GM18861 (cell line): ENCODE results near the gene B4GALT7.

Experiments
- ATAC-seq: cut with Tn5 transposase; IDR thresholded peaks from one replicate; pipeline ENCODE4 v1.9.1; 2021; ENCODE audit not compliant: unreplicated experiment

The B4GALT7 gene

DNA sequence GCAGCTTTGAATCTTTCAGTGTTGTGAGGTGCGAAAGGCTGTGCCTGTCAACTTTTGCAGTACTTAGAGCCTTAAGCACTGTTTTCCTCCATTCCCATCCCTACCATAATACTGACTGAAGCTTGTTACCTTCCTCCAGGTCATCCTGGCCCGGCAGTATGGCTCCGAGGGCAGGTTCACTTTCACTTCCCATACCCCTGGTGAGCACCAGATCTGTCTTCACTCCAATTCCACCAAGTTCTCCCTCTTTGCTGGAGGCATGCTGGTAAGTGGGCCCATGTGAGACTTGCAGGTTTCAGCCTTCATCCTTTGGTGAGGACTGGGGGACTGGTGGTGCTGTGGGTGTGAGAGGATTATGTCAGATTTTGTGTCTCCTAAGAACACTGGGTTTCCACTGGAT is 6.4 kb upstream of the B4GALT7 start:
- no peak for ATAC-seq

DNA sequence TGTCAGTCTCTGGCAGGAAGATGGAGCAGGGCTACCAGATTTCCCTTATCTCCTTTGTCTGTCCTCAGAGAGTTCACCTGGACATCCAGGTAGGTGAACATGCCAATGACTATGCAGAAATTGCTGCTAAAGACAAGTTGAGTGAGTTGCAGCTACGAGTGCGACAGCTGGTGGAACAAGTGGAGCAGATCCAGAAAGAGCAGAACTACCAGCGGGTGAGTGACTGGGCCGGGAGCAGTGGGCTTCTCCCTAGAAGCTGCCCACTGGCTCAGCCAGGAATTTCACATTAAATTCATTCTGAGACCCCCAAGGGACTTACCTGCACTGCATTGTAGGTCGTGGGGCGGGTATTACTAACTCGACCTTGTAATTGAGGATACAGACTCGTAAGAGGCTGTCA is 5.9 kb upstream of the B4GALT7 start:
- ATAC-seq: no peak

GRCh38 chr5:177595026-177595585 is 4.8 kb upstream of the B4GALT7 start:
- ATAC-seq: no peak

- no peak for ATAC-seq
Measured at GRCh38 chr5:177595991-177596774, 3.7 kb upstream of the B4GALT7 start.

- no peak for ATAC-seq
Measured at GRCh38 chr5:177596775-177597238, 3.1 kb upstream of the B4GALT7 start.

DNA sequence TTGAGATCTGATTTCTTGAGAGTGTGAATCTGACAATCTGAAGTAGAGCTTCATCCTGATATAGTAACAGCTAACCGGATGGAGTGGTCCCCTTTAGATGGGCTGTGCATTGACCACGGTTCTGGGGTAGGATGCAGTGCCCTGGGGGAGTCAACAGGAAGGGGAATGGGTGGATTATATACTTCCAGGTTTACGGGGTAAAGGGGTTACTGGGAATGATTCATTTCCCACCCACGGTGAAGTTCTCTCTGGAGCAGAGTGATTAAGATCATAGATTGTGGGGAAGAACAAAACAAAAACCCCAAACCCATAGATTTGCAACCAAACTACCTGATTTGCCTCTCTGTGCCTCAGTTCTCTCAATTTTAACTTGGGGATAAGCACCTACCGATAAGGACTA is 1.5 kb upstream of the B4GALT7 start:
- no peak for ATAC-seq

- no peak for ATAC-seq
Measured at GRCh38 chr5:177600508-177601018, 631 bp downstream of the B4GALT7 start.

GRCh38 chr5:177601126-177601525 is 1.2 kb downstream of the B4GALT7 start:
- ATAC-seq: no peak

DNA sequence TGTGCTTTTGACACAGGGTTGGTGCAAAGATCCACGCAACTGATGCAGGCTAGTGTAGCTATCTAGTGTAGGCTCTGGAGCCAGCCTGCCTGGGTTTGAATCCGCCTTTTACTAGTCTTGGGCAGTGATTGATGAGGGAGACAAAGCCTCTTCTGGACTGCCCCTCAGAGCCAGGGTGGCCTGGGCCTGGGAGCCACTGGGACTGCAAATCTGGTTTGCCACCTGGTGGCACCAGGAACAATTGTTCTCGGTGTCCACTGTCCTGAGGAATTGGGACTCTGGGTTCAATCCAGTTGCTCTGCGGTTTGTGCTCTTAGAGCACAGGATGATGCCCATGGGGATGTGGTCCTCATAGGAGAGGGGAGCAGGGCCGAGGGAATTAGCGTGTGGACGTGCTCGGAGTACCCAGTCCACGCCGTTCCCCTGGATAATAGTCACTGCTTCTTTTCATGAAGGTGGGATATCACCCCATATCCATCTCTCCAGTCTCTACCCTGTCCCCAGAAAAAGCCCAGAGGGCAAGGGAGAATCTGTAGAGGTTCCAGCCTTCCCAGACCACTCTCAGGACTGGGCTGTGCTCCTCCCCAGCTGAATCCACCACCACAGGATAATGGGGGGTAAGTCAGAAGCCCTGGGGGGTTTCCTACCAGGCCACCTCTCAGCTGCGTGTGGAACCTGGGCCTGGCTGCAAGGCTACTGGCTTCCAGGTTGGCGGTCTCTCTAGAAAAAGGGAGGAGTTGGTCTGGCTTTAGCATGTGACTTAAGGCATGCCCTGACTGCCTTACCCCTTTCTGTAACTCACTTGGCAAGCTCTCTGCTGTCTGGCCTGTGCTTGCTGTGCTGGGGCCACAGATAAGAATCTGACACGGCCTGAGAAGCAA is 1.9 kb downstream of the B4GALT7 start:
- no peak for ATAC-seq

GRCh38 chr5:177602458-177602830 is 2.5 kb downstream of the B4GALT7 start:
- no peak for ATAC-seq

GRCh38 chr5:177603631-177604030 is 3.7 kb downstream of the B4GALT7 start:
- ATAC-seq: no peak

DNA sequence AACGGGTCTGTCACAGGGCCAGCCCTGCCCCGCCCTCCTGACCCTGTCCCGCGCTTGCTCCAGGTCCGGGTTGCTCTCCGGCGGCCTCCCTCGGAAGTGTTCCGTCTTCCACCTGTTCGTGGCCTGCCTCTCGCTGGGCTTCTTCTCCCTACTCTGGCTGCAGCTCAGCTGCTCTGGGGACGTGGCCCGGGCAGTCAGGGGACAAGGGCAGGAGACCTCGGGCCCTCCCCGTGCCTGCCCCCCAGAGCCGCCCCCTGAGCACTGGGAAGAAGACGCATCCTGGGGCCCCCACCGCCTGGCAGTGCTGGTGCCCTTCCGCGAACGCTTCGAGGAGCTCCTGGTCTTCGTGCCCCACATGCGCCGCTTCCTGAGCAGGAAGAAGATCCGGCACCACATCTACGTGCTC is 4.2 kb downstream of the B4GALT7 start:
- no peak for ATAC-seq

DNA sequence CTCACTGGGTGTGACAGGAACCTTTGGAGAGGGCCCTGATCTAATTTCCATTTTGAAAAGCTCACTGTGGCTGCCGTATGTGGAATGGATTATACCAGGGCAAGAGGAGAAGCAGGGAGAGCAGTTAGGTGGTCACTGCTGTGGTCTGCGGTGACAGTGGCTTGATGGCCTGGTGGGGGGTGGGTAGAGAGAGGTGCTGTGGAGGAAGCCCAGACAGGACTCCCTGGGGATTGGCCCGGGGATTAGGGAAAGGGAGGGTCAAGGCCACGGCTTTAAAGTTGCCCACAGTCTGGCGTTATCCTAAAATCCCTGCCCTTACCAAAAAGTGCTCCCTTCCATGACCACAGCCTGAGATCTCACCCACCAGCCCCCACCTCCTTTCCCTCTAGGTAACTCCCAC is 4.7 kb downstream of the B4GALT7 start:
- no peak for ATAC-seq

GRCh38 chr5:177605078-177605477 is 5.1 kb downstream of the B4GALT7 start:
- no peak for ATAC-seq

GRCh38 chr5:177605667-177606066 is 5.7 kb downstream of the B4GALT7 start:
- ATAC-seq: no peak

DNA sequence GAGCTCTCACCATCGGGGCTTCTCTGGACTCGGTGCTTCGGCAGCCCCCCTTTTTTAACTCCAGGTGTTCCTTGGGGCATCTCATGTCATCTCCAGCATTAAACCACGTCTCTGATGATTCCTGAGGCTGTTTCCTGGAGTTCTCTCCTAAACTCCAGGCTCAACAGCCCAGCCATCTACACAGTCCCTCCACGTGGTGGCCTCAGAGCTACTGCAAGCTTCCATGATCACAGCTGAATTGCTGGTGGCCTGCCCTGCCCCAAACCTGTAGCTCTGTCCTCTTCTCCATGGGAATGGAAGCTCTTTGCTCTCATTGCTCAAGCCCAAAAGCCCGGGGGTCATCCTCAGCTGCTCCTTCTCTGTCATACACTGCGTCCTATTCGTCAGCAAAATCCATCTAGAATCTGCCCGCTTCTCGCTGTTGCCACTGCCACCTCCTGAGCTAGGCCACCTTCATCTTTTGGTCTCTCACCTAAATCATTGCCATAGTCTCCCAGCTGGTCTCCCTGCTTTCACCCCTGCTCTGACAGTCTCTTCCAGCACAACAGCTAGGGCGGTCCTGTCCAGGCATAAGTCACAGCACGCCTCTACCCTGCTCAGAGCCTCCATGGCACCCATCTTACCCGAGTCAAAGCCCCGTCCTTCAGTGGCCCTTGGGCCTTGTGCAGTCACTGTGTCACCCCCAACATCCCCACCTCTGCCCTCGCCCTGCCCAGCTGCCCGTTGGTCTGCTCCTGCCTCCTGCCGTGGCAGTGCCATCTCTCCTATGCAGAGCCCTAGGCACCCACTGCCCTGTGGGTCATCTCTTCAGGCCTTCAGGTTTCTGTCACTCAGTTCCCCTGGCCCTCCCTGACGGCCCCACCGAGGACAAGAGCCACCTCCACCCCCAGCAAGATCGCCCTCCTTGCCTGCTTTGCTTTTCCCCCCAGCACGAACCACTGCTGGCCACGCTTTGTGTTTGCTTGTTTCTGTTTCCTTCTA is 6.4 kb downstream of the B4GALT7 start:
- ATAC-seq: no peak

GRCh38 chr5:177607115-177607451 is 7.2 kb downstream of the B4GALT7 start:
- no peak for ATAC-seq

- ATAC-seq: no peak
Measured at GRCh38 chr5:177607452-177608192, 7.7 kb downstream of the B4GALT7 start.

DNA sequence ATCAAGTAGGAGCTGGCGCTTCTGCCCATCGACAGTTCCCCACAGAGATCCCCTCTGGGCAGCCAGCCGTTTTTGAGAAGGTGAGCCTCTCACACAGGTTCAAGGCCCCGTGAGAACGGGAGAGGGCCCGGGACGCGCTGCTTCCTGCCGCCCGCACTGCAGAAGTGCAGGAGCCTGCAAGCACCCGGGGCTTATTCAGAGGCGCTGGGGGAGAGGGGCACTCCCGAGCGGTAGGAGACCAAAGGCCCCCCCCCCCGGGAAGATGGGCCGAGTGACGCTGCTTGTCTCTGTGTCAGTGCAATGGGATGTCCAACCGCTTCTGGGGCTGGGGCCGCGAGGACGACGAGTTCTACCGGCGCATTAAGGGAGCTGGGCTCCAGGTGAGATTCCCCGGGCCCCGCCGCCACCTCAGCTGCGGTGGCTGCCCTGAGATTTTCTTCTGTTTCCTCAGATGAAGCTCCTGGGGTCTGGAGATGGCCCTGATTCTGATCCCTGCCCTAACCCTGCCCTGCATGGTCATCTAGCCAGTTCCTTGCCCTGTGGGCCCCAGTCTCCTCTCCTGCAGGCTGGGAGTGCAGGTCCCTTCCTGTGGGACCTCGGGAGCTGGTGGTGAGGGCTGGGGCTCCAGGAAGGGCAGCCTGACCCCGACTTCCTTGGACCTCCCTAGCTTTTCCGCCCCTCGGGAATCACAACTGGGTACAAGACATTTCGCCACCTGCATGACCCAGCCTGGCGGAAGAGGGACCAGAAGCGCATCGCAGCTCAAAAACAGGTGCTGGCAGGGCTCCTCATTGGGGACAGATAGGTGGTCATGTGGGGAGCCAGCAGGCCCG is 8.5 kb downstream of the B4GALT7 start:
- ATAC-seq: no peak
